ENCODE data around the gene FNDC4. TPM values are rescaled to one million over a fixed set of nuclear protein-coding genes. Genes with fewer than 3 reads are reported as not detected.
"Not testable (repeated sequence)": the region's sequence is repeated elsewhere in the genome, so short reads cannot be mapped to it uniquely, and the experiment has no call there.

The FNDC4 gene, protein sequence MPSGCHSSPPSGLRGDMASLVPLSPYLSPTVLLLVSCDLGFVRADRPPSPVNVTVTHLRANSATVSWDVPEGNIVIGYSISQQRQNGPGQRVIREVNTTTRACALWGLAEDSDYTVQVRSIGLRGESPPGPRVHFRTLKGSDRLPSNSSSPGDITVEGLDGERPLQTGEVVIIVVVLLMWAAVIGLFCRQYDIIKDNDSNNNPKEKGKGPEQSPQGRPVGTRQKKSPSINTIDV
- 0.16 and 0.29 TPM in 2 replicates for total RNA-seq (2014; rRNA removed; shearing (Covaris generic))

DNA sequence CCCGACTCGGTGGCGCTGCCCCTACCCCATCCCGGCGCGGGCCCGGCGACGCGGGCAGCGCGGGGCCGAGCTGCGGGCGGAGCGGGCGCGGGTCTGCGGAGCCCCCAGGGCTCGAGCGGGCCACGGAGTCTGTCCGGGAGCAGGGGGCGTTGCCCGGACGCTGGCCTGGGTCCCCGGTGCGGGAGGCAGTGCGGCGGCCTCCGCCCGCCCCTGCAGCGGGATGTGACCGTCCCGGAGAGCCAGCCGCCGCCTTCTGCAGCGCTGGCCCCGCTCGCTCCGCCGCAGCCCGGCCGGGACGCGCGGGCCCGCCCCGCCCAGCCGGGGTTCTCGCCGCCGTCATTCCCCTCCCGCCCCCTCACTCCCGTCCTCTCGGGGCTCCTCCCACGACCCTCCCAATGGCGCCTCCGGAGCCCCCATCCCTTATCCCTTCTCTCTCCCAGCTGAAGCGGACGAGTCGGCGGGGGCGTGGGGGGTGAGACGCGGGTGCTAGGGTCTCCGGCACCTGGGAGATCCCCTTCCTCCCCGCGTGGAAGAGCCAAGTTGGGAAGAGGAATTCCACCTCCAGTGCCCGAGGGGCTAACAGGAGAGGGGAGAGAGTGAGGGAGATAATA lies at the start of gene FNDC4:
TSS of gene FNDC4 (minus strand) at position 257 of the 611 bp plus-strand sequence. CDS start 521 bp downstream, outside the sequence.
- DNase-seq (ENCODE audit: low spot score) = no peak

DNA sequence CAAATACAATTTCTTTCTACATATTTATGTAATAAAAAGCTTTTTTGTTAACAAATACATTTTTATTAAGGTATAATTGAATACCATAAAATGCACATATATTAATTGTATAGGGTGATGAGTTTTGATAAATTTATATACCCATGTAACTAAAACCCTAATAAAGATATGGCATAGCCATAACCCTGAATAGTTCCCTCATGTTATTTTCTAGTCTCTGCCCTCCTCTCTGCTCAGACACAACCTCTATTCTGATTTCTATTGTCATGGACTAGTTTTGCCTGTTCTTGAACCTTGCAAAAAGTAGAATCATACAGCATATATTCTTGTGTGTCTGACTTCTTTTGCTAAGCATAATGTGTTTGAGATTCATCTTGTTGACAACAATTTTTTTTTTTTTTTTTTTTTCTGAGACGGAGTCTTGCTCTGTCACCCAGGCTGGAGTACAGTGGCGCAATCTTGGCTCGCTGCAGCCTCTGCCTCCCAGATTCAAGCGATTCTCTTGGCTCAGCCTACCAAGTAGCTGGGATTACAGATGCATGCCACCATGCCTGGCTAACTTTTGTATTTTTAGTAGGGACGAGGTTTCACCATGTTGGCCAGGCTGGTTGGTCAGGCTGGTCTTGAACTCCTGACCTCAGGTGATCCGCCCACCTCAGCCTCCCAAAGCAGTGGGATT lies 49.3 kb upstream of the FNDC4 start:
- no peak for DNase-seq (ENCODE audit: low spot score)

DNA sequence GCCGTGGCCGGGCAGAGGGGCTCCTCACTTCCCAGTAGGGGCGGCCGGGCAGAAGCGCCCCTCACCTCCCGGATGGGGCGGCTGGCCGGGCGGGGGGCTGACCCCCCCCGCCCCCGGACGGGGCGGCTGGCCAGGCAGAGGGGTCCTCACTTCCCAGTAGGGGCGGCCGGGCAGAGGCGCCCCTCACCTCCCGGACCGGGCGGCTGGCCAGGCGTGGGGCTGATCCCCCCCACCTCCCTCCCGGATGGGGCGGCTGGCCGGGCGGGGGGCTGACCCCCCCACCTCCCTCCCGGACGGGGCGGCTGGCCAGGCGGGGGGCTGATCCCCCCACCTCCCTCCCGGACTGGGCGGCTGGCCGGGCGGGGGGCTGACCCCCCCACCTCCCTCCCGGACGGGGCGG lies 44.6 kb upstream of the FNDC4 start:
- not testable (repeated sequence) for DNase-seq (ENCODE audit: low spot score)

DNA sequence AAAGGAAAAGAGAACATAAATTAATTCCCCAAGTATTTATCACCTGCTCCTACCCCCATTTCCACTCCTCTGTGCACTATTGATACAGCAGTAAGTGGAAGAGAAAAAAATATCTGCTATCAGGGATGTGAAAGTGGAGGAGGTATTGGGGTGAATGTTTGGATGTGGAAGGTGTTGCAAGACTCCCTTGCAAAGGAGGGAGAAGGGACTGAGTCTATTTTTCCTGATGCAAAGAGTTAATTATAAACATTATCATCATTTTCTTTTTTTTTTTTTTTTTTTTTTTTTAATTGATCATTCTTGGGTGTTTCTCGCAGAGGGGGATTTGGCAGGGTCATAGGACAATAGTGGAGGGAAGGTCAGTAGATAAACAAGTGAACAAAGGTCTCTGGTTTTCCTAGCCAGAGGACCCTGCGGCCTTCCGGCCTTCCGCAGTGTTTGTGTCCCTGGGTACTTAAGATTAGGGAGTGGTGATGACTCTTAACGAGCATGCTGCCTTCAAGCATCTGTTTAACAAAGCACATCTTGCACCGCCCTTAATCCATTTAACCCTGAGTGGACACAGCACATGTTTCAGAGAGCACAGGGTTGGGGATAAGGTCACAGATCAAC lies 43.9 kb upstream of the FNDC4 start:
- not testable (repeated sequence) for DNase-seq (ENCODE audit: low spot score)

DNA sequence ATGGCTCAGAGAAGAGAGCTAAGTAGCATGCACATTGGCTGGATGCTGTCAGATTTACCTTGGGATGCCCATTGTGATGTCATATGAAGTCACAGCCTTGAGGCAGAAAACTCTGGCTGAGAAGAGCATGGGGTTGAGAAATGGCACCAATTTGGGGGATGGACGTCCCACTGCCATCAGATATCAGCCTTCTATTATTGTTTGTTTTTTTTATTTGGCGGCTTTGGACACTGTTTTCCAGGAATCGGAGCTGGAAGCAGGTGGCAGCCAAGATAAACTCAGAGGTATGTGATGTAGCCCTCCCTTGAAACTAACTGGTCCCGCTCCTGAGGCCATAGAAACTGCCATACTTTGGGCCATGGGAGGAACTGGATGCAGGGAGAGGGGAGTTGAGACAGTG lies 42.3 kb upstream of the FNDC4 start:
- no peak for DNase-seq (ENCODE audit: low spot score)

DNA sequence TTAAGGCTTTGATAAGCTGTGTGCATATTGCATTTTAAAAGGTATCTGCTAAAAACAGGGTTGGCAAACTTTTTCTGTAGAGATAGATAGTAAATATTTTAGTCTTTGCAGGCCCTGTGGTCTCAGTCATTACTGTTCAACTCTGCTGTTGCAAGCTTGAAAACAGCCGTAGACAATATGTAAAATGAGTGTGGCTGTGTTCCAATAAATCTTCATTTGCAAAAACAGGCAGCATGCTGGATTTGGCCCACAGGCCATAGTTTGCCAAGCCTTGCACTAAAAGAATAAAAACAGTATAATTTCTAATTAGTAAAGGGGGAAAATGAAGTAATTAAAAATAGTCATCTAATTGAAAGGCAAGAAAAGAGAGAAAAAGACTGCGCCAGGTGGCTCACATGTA lies 37.0 kb upstream of the FNDC4 start:
- DNase-seq (ENCODE audit: low spot score) = no peak

DNA sequence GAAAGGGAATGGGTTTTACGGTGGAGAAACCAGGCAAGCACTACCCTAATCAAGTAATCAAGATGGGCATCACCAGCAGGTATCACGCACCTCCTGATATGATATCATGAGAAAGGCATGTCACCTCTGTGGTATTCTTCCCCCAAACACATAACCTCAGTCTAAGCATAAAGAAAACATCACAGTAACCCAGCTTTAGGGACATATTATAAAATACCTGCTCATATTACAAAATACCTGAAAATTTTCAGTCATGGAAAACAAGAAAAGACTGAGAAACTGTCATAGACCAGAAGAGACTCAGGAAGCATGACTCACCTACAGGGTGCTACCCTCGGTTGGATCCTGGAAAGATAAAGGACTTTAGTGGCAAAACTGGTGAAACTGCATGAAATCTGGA lies 32.2 kb upstream of the FNDC4 start:
- DNase-seq (ENCODE audit: low spot score) = no peak

DNA sequence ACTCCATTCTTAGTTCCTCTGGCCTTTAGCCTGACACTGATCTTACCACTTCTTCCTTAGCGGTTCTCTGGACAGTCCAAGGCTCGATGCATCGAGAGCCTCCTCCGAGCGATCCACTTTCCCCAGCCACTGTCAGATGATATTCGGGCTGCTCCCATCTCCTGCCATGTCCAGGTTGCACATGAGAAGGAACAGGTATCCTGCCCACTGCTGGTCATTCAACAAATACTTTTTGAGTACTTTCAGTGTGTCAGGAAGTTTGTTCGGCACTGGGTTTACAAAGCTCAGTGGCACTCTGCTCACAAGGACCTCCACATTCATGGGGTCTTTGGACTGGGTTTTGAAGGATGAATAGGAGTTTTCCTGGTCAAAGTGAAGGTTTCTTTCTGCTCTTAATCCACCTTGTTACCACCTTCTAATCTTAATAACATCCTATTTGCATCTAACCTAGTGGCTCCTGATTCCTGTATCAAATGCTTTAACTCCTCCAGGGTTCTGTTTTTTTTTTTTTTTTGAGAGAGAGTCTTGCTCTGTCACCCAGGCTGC lies 27.5 kb upstream of the FNDC4 start:
- DNase-seq (ENCODE audit: low spot score) = no peak

DNA sequence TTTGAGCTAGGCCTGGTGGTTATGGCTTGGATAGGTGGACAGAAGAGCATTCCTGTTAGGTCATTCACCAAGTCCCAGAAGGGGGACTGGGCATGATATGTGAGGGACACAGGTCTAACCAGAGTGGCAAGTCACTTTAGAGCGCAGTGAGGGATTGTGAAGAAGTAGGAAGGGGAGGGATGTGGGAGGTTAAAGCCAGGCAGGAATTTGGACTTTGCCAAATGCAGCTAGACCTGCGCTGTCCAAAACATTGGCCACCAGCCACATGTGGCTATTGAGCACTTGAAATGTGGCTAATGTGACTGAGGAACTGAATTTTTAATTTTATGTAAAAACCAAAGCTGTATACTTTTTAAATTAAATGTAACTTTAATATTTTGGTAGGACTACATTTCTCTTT lies 25.3 kb upstream of the FNDC4 start:
- DNase-seq (ENCODE audit: low spot score) = no peak

DNA sequence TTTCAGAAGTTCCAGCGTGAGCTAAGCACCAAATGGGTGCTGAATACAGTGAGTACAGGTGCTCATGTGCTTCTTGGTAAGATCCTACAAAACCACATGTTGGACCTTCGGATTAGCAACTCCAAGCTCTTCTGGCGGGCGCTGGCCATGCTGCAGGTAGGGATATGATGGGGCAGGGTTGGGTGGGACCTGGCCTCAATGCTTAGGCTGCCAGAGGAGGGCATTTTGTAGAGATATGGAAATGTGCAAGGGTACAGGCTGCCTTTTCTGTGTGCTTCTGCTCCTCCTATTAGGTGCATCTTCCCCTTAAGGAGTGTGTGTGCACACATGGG lies 23.7 kb upstream of the FNDC4 start:
- no peak for DNase-seq (ENCODE audit: low spot score)

DNA sequence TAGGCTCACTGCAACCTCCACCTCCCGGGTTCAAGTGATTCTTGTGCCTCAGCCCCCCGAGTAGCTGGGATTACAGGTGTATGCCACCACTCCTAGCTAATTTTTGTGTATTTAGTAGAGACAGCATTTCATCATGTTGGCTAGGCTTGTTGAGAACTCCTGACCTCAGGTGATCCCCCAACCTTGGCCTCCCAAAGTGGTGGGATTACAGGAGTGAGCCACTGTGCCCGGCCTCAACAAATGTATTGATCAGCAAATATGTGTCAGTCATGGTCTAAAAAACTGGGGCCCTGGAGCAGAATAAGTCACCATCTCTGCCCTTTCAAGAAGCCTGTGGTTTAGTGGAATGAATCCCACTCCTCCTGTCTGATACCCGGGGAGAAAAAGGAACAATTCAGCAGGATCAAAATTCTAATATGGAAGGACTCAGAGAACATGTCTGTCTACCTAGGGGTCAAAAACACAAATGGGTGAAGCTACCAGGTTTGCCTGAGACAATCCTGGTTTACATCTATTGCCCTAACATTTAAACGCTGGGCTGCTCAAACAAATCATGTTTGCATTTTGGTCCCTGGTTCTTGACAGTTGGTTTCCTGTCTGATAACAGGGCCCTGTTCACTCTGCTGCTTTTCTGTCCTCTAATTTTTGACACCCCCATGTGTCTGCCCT lies 23.2 kb upstream of the FNDC4 start:
- no peak for DNase-seq (ENCODE audit: low spot score)

DNA sequence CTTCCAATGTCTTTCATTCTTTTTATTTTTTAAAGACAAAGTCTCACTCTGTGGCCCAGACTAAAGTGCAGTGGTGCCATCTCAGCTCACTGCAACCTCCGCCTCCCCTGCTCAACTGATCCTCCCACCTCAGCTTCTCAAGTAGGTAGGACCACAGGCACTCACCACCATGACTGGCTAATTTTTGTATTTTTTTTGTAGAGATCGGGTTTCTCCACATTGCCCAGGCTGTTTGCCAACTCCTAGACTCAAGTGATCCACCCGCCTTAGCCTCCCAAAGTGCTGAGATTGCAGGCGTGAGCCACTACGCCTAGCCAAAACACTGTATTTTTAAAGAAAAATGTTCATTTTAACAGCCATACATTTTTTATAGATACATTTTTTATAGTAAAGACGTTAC lies 14.3 kb upstream of the FNDC4 start:
- peak; percentile 83 for DNase-seq (ENCODE audit: low spot score)

DNA sequence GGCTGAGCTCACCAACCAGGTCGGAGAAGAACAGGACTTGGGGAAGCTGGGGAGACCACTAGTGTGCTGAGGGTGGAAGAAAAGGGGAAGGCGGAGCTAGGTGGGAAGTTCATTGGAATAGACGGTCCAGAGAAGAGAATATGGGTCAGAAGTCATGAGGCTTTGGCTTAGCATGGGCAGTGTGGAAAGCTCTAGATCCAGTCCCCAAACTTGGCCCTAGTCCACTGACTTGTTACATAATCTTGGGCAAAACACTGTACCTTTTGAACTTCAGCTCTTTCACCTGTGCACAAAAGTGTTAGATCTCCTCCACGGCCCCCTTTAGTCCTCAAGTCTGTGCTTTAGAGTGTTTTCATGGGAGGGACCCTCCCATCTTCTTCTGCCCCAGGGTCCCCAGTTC lies 12.3 kb upstream of the FNDC4 start:
- DNase-seq (ENCODE audit: low spot score) = no peak

DNA sequence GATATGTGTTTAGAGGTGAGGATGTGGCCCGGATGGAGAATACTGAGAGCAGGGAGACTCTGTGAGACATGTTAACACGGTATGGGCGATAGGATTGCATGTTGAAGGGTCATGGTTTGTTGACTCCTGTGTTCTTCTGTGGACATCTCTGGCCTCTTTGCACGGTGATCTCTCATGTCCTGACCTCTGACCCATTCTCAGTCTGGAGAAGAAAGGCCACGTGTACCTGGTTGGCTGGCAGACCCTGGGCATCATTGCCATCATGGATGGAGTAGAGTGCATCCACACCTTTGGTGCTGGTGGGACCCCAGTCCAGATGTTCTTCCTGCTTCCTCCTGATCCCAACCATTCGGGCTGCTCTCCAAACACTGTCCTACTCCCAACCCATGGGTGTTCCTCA lies 11.6 kb upstream of the FNDC4 start:
- no peak for DNase-seq (ENCODE audit: low spot score)

DNA sequence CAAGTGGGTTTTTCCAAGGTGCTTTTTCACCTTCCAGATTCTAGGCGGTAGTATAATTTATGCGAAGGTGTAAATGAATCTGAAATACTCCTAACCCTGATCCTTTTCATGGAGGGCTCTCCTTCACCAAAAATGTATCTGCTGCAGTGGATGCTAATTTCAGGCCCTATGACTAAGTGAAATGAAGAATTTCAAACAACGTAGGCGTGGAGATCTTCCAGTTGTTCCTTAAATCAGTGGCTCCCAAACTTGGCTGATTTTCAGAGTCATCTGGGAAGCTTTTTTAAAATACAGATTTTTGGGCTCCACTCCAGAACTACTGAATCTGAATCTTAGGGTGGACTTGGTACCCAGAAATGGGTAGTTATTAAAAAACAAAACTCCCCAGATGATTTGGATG lies 7.1 kb upstream of the FNDC4 start:
- DNase-seq (ENCODE audit: low spot score) = no peak

DNA sequence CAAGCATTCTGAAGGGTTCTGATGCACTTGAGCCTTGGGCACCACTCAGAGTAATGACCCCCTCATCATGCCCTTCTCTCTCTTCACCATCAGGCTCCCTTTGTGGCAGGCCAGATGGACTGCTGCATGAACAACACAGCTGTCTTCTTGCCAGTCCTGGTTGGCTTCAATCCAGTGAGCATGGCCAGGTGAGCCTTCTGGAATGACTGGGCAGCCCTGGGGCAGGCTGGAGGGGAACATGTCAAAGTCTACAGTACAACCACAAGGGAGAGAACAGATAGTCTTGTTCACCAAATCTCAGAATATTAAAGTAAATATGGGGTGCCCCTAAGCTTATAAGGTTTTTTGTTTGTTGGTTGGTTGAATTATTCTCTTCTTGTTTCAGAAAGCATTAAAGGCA lies 6.0 kb upstream of the FNDC4 start:
- DNase-seq (ENCODE audit: low spot score) = no peak

DNA sequence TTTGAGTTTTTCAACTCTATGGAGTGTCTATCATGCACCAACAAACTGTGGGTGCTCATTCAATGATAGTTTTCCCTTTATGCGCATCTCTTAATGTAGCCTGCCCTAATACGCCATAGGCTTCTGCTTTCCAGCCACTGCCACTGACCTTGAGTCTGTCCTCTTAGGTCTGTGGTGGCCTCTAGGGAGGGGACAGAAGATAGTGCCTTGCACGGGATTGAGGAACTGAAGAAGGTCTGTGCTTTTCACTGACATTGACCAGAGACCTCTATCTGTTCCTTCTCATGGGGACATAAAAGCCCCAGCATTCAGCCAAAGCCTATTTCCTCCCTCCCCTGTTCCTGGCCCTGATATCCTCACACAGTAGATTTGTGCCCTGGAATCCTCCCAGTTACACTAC lies 4.0 kb upstream of the FNDC4 start:
- no peak for DNase-seq (ENCODE audit: low spot score)

DNA sequence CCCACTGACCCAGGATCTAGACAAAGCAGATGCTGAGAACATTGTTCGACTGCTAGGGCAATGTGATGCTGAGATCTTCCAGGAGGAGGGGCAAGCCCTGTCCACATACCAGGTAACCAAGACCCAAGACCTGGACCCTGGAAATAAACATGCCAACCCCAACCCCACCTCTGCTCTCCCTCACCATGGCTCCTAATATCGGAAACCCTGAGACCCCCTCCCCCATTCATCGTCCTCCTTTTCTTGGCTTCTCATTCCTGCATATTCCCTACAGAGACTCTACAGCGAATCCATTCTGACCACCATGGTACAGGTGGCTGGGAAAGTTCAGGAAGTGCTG lies 2.3 kb upstream of the FNDC4 start:
- no peak for DNase-seq (ENCODE audit: low spot score)

DNA sequence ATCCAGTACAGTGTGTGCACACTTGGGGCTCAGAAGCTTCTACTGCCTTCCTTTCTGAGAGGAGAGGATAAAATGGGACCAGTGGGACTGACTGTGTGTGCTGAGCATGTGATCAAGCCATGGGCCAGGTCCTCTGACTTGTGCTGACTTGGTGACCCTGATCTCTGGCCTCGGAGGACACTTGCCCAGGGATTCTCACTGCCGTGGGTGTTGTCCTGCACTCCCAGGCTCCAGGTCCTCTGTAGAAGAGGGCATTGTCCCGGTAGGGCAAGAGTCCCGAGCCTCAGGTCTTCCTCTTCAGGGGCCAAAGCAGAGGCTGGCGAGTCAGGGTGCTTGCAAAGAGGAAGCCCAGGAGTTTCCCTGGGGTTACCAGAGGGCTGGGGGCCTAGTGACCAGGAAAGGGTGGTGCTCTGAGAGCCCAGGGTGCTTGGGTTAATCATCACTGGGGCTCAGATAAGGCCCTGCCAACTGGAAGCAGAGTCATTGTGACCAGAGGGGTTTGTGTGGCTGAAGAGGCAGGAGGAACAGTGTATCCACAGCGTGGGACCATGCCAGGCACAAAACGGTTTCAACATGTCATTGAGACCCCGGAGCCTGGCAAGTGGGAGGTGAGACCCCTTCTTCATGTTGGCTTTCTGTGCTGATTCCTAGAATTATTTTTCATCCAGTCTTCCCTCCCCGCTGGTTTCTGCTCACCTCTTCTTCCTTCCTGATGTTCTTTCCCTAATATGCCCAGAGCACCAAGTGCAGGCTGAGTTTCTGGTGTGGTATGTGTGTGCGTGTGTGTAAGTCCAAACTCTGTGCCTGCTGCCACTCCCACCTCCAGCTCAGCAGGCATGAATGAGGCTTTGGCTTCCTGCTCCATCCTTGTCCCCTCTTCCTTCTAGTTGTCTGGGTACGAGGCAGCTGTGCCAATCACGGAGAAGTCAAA lies 1.6 kb upstream of the FNDC4 start, which contains the start of gene GCKR:
TSS of gene GCKR (plus strand) at position 483 of the 931 bp plus-strand sequence. CDS start at position 549, 66 bp downstream.
- DNase-seq (ENCODE audit: low spot score) = no peak

DNA sequence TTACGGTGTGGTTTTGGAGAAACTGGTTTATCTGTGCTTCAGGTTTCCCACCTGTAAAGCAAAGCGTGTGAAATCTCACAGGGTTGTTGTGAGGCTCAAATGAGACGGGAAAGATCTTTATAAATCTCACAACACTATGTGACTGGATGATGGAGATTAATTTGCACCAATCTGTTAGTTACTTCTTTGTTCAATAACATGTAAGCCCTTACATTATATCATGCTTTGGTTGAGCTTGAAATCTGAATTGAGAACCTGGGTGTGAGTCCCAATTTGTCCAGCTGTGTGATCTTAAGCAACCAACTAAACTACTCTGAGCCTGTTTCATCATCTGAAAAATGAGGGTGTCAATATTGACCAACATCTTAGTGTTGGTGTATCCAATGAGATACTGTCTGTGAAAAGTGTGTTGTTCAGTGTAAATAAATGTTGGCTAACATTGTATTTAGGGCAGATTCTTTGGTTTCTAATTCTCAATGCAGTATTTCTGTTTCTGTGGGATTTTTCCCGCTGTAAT lies 898 bp upstream of the FNDC4 start:
- DNase-seq (ENCODE audit: low spot score) = no peak
